HG03139 (cell line): ENCODE data around the gene TEX53.
A peak's percentile ranks its signal among the peaks of the same experiment; 100 is the strongest.

Experiments
- ATAC-seq: cut with Tn5 transposase; IDR thresholded peaks from one replicate; pipeline ENCODE4 v1.9.1; 2021; ENCODE audit not compliant: unreplicated experiment

TEX53 gene

GRCh38 chr9:114657705-114658104, at the start of gene TEX53:
Gene TEX53, minus strand, starts transcription at chr9:114657805. Its CDS starts 31 bp downstream, at chr9:114657774.
- ATAC-seq, result no peak

DNA sequence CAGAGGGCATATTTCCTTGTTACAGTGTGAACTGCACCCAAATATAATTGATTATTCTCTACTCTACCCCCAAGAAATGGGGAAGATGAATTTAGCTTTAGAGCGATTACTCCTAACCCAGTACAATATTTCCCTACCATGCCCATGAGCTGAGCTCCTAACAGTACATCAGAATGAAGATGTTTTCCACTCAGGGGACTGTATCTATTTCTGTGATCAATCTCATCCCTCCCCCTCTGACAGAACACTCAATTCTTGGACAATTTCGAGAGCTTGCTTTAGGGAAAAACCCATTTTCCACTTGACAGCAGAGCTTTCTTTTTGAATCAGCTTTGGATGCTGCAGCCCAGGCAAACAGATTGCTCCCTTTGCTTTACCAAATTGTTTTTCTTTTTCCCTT, 49.1 kb upstream of the TEX53 start:
- ATAC-seq, result no peak

- ATAC-seq, result no peak
Measured at GRCh38 chr9:114701988-114702387, 44.4 kb upstream of the TEX53 start.

DNA sequence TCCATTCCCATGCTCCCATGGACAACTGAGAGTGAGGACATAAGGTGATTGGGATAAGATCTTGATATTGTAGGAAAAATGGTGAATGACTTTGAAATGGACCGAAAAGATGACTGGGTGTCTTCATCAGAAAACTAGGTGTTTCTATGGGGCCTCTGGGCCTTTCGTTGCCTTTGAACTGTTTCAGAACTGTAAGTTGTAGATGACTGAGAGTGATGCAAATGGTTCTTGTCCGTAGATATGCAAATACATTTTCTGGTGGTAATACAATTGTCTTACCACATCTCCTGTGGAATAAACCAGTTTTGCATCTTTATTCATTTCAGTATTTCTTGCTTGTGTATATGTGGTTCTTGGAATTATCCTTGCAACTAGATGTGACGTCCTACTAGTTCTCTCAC, 40.3 kb upstream of the TEX53 start:
- no peak for ATAC-seq

DNA sequence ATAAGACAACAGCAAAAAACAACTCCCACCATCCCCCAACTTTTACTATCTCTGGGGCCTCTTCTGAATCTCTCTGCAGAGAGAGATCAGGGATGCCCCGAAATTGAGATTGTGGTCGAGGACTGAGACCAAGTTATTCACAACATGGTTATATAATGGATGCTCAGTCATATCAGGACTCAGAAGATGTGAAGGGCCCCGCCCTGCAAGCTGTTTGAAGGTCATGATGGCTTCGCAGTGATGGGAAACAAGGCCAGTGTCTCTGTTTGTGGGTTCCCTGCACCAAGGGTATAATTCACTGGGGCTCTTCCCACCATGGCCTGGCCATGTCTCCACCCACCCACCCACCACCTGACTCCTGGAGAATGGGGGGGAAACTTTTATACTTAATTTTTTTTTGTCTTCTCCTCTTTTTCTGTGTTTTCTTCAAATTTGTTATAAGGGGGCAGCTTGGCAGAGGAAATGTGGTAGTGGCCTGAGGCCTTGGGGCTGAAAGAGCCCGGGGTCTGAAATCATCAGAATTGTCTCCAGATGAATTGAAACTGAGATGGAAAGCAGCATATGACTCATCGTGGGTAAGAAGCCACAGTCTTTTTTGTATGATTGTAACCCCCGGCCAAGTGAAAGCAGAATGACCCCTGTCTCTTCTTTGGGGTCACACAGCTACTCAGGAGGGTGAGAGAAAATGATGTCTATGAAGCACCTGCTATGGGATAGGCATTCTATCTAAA, 39.4 kb upstream of the TEX53 start:
- ATAC-seq, result peak; percentile 70

GRCh38 chr9:114695948-114696347, 38.3 kb upstream of the TEX53 start:
- no peak for ATAC-seq

DNA sequence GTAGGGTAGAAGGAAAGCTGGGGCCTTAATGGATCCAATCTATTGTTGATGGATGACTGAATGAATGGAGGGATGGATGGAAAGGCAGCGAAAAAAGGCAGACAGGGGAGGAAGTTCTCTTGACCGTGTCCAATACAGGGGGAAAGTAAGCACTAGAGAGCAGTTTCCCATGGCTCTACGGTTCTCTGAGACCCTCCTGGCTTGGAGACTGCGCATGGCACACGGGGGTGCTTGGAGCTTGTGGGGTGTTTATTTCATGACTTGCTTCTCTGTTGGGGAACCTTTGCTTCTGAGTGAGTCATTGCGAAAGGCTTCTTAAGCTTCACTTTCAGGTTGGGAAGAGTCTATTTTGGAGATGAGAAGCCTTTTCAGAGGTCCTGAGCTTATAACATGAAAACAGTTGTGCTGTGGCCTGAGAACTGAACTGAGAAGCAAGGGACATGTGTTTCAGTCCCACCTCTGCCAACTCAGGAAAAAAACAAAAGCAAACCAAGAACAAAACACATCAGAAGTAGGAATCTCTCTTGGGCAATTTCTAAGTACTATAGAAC, 37.2 kb upstream of the TEX53 start:
- no peak for ATAC-seq

DNA sequence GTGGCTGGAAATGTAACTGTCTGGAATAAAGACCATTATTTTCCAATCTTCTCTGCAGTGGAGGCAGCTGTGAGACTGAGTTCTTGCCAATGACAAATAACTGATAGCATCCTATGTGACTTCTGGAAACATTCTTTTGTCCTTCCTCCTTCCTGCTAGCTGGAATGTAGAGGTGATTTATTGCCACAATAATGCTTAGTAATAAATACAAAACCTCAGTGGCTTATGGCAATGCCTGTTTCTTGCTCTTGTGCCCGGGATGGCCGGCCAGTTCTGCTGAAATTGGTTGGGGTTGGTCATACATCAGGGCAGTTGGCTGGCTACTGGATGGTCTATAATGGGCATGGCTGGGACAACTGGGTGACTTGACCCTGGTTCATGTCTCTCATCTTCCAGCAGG, 36.5 kb upstream of the TEX53 start:
- ATAC-seq, result no peak

DNA sequence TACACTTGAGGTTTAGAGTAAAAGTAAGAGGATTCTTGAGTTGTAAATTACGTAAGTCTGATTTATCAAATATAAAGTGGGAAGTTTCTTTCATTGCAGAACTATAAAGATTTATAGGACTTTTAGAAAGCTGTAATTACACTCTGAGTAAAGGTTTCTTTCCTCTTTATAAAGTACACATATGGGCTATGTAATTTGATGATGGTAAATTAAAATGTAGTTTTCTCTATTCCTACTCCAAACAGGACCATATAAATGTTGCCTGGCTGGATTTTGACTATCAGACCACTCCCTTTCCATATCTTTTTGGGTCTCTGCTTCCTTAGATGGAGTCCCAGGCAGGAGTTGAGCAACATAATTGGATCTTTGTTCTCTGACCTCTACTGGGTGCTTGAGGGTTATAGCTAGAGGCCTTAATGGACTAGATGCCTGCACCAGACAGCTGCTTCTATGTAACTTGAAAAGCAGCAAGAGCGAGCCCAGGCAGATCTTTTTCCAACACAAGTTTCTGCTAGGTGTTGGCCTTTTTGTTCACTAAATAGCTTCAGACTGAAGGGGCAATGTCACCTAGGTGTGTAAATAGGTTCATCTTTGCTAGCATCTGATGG, 35.7 kb upstream of the TEX53 start:
- no peak for ATAC-seq

GRCh38 chr9:114691956-114692295, 34.3 kb upstream of the TEX53 start:
- no peak for ATAC-seq

DNA sequence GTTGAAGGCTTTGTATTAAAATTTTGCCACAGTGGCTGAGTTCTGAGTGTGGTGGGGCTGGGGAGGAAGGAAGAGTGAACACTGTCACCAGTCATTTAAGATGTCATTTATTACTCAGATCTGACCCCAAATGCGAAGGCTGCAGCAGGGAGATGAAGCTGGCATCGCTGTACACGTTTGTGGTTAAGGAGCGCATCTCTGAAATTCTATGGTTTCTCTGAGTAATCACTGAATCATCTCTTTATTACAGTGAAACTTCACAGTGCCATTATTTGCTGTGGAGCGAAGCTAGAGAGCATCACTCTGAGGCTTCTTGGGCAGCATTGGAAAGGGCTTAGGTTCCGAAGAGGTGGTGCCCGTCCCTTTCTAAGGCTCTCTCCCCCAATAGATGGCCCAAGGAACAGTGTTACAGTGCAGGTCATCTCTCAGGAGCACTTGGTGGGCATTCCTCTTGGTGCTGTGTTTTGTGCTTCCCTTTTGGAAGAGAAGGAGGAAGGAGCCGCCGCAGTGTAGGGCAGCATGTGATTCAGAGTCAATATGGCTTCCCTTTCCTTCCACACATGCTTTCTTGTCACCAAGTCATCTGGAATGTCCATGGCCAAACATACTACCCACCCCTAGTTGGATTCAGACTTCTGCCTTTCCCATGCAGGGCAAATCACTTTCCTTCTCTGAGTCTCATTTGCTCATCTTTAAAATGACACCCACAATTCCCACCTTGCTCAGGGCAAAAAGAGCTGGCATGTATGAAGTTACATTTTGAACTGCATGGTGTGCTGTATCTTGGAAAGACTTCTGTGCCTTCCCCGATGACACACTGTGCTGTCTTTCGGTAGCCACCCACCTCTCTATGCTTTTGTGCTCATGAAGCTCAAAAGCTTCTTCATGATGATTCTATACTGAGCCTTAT, 33.7 kb upstream of the TEX53 start:
- peak; percentile 45 for ATAC-seq

- ATAC-seq, result no peak
Measured at GRCh38 chr9:114690308-114690707, 32.7 kb upstream of the TEX53 start.

DNA sequence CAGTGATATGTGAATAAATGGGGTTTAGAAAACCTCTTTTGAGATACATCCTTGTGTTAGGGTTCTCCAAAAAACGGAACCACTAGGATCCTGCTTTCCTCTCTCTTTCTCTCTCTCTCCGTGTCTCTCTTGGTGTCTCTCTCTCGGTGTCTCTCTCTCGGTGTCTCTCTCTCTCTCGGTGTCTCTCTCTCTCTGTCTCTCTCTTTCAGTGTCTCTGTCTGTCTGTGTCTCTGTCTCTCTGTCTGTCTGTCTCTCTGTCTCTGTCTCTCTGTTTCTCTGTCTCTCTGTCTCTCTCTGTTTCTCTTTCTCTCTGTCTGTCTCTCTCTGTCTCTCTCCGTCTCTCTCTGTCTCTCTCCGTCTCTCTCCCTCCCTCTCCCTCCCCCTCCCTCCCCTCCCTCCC, 32.2 kb upstream of the TEX53 start:
- ATAC-seq, result no peak

GRCh38 chr9:114688909-114689610, 31.5 kb upstream of the TEX53 start:
- no peak for ATAC-seq

- ATAC-seq, result no peak
Measured at GRCh38 chr9:114688379-114688778, 30.8 kb upstream of the TEX53 start.

GRCh38 chr9:114687034-114687433, 29.4 kb upstream of the TEX53 start:
- ATAC-seq, result no peak

DNA sequence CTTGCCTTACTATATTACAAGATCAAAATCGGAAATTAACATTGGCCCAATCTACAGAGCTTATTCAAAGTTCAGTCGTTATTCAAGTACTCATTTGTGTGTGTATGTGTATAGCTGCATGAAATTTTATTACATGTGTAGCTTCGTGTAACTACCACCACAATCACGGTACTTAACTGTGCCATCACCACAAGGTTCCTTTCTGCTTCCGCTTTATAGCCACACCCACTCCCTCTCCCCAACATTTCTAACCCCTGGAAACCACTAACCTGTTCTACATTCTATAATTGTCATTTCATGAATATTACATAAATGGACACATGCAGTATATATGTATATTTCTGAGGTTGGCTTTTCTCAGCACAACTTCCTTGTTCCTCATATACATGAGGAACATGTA, 28.3 kb upstream of the TEX53 start:
- no peak for ATAC-seq

- ATAC-seq, result no peak
Measured at GRCh38 chr9:114684036-114684435, 26.4 kb upstream of the TEX53 start.

- no peak for ATAC-seq
Measured at GRCh38 chr9:114682846-114683245, 25.2 kb upstream of the TEX53 start.

GRCh38 chr9:114681594-114682332, 24.2 kb upstream of the TEX53 start, which contains the start of gene TEX48:
Gene TEX48, minus strand, starts transcription at chr9:114682192. Its CDS starts 10,469 bp downstream, at chr9:114671723.
- peak; percentile 71 for ATAC-seq
